SK-N-MC (cell line): ENCODE data around the gene SIPA1L3.
A peak's percentile ranks its signal among the peaks of the same experiment; 100 is the strongest.

Experiments
- DNase-seq: peaks from one replicate; pipeline ENCODE4 v3.0.0-alpha.2; 2011; ENCODE audit warnings: low read depth, low spot score
- H3K27ac ChIP-seq: fragments of 200-600 bp; sonication (generic); 2 replicates; pipeline ENCODE4 v1.5.1; 2016; ENCODE audit warnings: mixed run types
- H3K36me3 ChIP-seq: fragments of 200-600 bp; sonication (generic); 2 replicates; pipeline ENCODE4 v1.6.1; 2017; ENCODE audit warnings: antibody characterized with exemption, low read length, mixed read lengths; ENCODE audit not compliant: insufficient read depth
- H3K4me3 ChIP-seq: fragments of 200-600 bp; sonication (generic); 2 replicates; pipeline ENCODE4 v1.5.1; 2016
- H3K9ac ChIP-seq: fragments of 200-600 bp; sonication (generic); 2 replicates; pipeline ENCODE4 v1.8.0; 2017; ENCODE audit warnings: mixed run types, mixed read lengths; ENCODE audit not compliant: insufficient read length
- H3K9me3 ChIP-seq: fragments of 200-600 bp; sonication (generic); 2 replicates; pipeline ENCODE4 v1.6.1; 2017; ENCODE audit warnings: low read depth, mild to moderate bottlenecking, antibody characterized with exemption, low read length, moderate library complexity, mixed read lengths
- EZH2 ChIP-seq: fragments of 200-600 bp; sonication (generic); IDR thresholded peaks from one replicate; pipeline ENCODE4 v1.6.1; 2017; ENCODE audit warnings: antibody characterized with exemption
- FOXP2 ChIP-seq: optimal IDR thresholded peaks from 2 replicates; pipeline ENCODE3; 2011; ENCODE audit warnings: mild to moderate bottlenecking, moderate library complexity; ENCODE audit not compliant: insufficient read depth; ENCODE audit errors: extremely low read length, control extremely low read depth
- POLR2AphosphoS5 ChIP-seq: IDR thresholded peaks from 2 replicates; pipeline ENCODE4 v1.6.1; 2012; ENCODE audit warnings: mild to moderate bottlenecking, low read depth, low read length, borderline replicate concordance

Gene SIPA1L3

DNA sequence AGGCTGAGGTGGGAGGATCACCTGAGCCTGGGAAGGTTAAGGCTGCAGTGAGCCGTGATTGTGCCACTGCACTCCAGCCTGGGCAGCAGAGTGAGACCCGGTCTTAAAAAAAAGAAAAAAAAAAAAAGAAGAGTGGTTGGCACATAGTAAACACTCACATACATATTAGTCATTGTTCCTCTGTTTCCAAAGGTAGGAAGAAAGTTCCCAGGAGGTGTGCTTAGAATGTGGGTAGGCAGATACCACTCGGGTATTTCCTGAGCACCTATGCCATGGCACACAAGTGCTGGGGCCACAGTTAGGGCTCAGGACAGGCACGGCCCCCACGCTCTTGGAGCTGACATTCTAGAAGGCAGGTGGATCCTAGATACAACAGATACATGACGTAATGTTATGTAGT, 41.4 kb downstream of the SIPA1L3 start:
- Histone ChIP-seq H3K9ac (no peak overlapping the region), H3K27ac (no peak overlapping the region), H3K4me3 (no peak overlapping the region), H3K36me3 (no peaks in the 10 kb centered on the region), H3K9me3 (no peaks in the 10 kb centered on the region)
- DNase-seq = no peak
- TF ChIP-seq FOXP2 (no peak), POLR2AphosphoS5 (no peak), EZH2 (no peak)

DNA sequence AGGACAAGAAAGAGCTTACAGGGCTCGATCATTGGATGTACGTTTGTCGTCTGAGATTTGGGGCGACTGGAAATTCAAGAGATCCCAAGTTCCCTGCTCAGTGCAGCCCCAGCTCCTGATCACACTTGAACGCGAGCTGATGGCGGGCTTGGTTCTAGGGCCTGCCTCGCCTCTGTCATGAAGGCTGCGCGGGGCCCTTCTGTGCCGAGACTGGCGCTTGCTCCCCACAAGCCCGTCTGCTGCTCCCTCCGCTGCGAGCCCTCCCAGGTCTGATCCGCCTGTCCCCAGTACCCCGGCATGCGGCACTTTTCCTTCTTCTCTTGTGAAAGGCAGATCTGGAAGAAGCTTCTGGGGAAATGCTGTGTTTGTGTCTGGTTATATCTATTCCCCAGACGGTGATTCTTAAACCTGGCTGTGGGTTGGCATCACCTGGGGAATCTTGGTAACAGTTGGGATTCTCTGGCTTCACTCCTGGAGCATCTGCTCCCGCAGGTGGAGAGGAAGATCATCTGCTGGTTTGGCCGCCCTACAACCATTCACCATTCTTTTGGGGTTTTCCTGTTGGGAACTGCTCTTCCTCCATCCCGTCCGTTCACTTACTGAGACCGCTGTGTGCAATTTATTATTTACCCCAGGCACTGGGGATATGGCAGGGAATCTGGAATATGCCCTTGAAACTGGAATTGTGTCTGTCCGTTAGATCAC, 43.6 kb downstream of the SIPA1L3 start:
- Histone ChIP-seq H3K27ac (no peak overlapping the region), H3K9ac (no peak overlapping the region), H3K36me3 (no peaks in the 10 kb centered on the region), H3K4me3 (no peak overlapping the region), H3K9me3 (no peaks in the 10 kb centered on the region)
- no peak for TF ChIP-seq EZH2
- no peak for TF ChIP-seq FOXP2
- no peak for TF ChIP-seq POLR2AphosphoS5
- DNase-seq = no peak

DNA sequence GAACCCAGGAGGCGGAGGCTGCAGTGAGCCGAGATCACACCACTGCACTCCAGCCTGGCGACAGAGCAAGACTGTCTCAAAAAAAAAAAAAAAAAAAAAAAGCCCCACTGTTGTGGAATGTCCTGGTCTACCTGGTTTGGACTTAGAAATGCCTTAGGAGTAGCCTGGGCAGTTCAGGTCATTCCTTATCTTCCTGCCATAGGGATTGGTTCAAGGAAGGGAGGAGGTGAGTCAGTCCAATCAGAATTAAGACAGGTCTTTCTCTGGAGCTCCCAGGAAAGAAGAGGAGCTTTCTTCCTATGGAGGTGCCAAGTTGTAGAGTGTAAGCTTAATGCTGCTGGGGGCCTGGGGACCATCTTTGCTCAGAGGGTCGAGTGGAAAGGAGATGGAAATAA, 44.8 kb downstream of the SIPA1L3 start:
- TF ChIP-seq FOXP2 = no peak
- no peak for TF ChIP-seq EZH2
- no peak for TF ChIP-seq POLR2AphosphoS5
- Histone ChIP-seq H3K4me3 (no peak overlapping the region), H3K9ac (no peak overlapping the region), H3K36me3 (no peaks in the 10 kb centered on the region), H3K9me3 (no peaks in the 10 kb centered on the region), H3K27ac (no peak overlapping the region)
- DNase-seq = no peak

DNA sequence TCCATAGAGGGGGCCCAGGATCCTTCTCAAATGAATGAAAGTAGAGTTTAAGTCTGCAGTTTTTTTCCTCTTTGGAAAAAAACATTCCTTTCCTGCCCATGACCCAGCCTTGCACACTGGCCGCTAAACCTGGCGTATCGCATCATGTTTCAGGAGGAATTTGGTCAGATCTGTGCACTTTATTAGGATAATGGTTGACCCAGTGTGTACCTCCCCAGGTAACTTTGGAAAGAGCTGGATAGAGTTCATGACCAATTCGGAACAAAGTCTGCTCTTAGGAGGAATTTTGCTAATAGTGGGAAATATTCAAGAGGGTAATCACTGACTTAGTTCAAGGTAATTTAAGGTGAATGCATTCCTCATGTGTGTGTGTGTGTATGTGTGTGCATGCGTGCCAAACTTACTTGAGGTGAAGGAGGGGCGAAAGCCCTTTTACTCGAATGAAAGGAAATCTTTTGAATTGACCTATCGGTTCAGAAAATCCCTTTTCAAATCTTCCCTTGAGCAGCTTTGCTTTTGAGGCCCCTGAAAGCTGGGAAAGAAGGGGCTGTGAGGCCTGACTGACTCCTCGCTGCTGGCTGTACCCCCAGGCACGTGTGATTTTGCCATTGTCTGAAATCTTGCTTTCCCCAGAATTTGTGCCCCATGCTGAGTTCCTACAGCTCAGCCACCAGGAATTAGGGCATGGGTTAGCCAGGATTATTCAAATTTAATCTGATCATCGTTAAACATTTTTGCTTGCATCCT, 46.3 kb downstream of the SIPA1L3 start:
- Histone ChIP-seq H3K9me3 (no peaks in the 10 kb centered on the region), H3K4me3 (peak overlapping the region; percentile 29; the same call in 1 of the 2 replicates), H3K36me3 (no peaks in the 10 kb centered on the region), H3K27ac (peak overlapping the region; percentile 56; the same call in 1 of the 2 replicates), H3K9ac (peak overlapping the region; percentile 33)
- no peak for TF ChIP-seq FOXP2
- TF ChIP-seq POLR2AphosphoS5 = no peak
- TF ChIP-seq EZH2 = no peak
- DNase-seq = peak; percentile 18

DNA sequence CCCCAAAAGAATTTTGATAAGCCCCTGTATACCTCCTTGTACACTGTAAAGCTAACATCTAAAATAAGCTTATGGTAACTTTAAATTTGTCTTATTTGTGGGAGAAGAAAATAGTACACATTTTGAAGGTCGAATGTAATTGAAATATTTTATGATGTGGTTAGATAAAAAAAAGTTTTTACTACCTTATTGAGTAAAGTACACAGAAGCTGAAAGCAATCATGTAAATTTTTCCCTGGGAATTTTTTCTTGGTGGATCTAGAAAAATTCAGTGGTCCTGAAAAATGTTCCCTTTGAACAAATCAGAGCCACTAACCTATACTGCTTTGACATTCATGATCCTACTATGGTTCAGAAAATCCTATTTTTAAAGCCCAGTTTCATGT, 46.9 kb downstream of the SIPA1L3 start:
- Histone ChIP-seq H3K9me3 (no peaks in the 10 kb centered on the region), H3K36me3 (no peaks in the 10 kb centered on the region), H3K4me3 (peak overlapping the region; percentile 29; the same call in 1 of the 2 replicates), H3K9ac (peak overlapping the region; percentile 33), H3K27ac (peak overlapping the region; percentile 56; the same call in 1 of the 2 replicates)
- DNase-seq = peak; percentile 6
- TF ChIP-seq FOXP2 (no peak), POLR2AphosphoS5 (no peak), EZH2 (no peak)

DNA sequence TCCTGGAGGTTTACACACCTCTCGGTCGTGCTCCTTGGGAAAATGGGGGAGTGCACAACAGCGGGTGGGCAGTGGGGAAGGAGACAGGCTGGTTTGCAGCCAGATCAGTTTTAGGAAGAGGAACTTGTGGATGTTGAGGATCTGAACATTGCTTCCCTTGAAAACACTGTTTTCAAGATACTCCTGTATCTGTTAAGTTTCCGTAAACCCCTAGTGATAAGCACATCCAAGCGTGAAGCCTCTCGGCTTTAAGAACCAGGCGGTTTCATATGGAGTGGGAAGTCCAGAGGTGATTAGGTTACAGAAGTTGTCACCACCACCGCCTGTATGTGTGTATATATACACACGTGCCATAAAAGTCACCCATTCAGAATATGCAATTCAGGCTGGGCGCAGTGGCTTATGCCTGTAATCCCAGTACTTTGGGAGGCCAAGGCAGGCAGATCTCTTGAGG, 47.4 kb downstream of the SIPA1L3 start:
- Histone ChIP-seq H3K27ac (peak overlapping the region; percentile 56; the same call in 1 of the 2 replicates), H3K9me3 (no peaks in the 10 kb centered on the region), H3K36me3 (no peaks in the 10 kb centered on the region), H3K4me3 (no peak overlapping the region; the same call in 1 of the 2 replicates), H3K9ac (no peak overlapping the region)
- no peak for DNase-seq
- TF ChIP-seq FOXP2 (no peak), POLR2AphosphoS5 (no peak), EZH2 (no peak)

DNA sequence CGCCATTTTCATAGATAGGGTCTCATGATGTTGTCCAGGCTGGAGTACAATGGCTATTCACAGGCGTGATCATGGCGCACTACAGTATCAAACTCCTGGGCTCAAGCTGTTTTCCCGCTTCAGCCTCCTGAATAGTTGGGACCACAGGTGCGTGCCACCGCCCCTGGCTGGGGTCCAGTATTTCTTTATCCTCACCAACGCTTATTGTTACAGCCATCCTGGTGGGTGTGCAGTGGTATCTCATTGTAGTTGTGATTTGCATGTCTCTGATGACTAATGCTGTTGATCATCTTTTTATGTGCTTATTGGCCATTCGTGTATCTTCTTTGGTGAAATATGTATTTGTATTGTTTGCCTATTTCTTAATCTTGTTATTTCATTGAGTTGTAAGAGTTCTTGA, 49.0 kb downstream of the SIPA1L3 start:
- no peak for DNase-seq
- Histone ChIP-seq H3K9ac (no peak overlapping the region), H3K27ac (no peak overlapping the region), H3K36me3 (no peaks in the 10 kb centered on the region), H3K4me3 (no peak overlapping the region), H3K9me3 (no peaks in the 10 kb centered on the region)
- no peak for TF ChIP-seq FOXP2
- no peak for TF ChIP-seq EZH2
- TF ChIP-seq POLR2AphosphoS5 = no peak

DNA sequence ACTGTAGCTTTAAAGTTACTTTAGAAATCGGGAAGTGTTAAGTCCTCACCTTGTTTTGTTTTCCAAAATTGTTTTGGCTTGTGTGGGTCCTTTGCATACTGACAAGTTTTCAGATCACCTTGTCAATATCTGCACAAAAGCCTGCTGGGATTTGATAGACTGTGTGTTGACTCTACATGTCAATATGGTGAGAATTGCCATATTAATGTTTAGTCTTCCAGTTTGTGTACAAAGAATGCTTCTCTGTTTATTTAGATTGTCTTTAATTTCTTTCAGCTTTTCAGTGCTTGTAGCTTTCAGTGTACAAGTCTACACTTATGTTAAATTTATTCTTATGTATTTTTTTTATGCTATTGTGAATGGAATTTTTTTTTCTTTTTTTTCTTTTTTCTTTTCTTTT, 50.2 kb downstream of the SIPA1L3 start:
- Histone ChIP-seq H3K4me3 (no peak overlapping the region), H3K27ac (no peak overlapping the region), H3K9ac (no peak overlapping the region), H3K36me3 (no peaks in the 10 kb centered on the region), H3K9me3 (no peaks in the 10 kb centered on the region)
- DNase-seq = no peak
- TF ChIP-seq FOXP2 = no peak
- TF ChIP-seq POLR2AphosphoS5 = no peak
- TF ChIP-seq EZH2 = no peak

DNA sequence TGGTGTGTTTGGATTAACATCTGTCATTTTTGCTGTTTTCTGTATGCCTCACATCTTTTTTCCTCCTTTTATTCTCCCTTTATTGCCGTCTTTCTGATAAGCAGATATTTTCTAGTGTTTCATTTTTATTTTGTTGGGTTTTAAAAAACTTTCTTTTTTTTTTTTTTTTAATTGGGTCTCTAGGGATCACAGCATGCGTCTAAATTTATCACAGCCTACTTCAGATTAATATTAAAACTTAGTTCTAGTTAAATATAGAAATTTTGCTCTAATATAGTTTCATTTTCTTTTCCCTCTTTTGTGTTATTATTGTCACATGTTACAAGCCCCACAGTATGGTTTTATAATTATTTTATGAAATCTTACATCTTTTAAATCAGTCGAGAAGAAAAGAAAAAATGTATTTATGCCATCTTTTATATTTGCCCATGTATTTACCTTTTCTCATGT, 52.7 kb downstream of the SIPA1L3 start:
- H3K9ac ChIP-seq = no peak overlapping the region
- no peak for DNase-seq
- H3K9me3 ChIP-seq = no peaks in the 10 kb centered on the region
- no peak overlapping the region for H3K27ac ChIP-seq
- H3K4me3 ChIP-seq = no peak overlapping the region
- no peaks in the 10 kb centered on the region for H3K36me3 ChIP-seq
- TF ChIP-seq POLR2AphosphoS5 (no peak), EZH2 (no peak), FOXP2 (no peak)
